ENCODE data around the gene SSBP3.

- TF ChIP-seq CTCF (IDR thresholded peaks at IDR 0.05; ENCODE audit: low read depth, low read length) (no peak), EZH2phosphoT487 (IDR thresholded peaks at IDR 0.05; ENCODE audit: low read depth) (no peak)
Measured at GRCh38 chr1:54397090-54397591, 9.1 kb downstream of the SSBP3 start.
